ENCODE measurements around the gene DAAM2. TPM values are rescaled to one million over a fixed set of nuclear protein-coding genes. Genes with fewer than 3 reads are reported as not detected.

DAAM2 gene
- total and polyA plus RNA-seq, 2 of the 8 experiments (the other 6 are each of a cell fraction or from before 2014, with no cell fraction given): 1.5 to 2.9 TPM

DNA sequence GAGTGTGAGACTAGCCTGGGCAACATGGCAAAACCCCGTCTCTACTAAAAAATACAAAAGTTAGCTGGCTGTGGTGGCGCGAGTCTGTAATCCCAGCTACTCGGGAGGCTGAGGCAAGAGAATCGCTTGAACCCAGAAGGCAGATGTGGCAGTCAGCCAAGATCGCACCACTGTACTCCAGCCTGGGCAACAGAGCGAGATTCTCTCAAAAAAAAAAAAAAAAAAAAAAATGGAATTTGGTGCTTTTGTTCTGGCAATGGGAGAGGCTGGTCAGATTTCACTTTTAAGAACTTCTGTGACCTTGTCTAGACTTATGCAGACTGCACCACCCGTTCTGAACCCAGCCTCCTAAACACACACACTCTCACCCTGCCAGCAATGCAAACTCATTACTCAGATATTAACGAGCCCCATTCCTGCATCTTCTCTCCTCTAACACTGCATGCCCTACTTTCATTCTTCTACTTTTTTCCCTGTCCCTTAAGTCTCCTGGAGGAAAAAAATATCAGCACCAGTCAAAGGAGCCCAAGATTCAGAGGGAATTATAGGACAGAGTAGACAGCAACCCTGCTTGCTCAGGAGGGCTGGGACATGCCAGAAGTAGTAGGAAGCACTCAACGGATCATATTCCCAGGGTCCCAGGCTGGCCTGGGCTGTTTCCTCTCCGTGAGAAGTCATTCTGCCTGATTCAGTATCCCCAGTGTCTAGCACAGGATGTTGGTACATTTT lies 137.7 kb downstream of the DAAM2 start:
- Histone ChIP-seq H2BK20ac (ENCODE audit: low read length) (no peak overlapping the region), H2BK15ac (ENCODE audit: low read length) (no peak overlapping the region), H3K4me3 (ENCODE audit: extremely low read depth in 1 of 4, insufficient read depth in 2 of 4, low read depth in 3 of 4, low read length in 4 of 4) (no peak overlapping the region), H4K20me1 (replicated peaks in 1 of 2; ENCODE audit: control insufficient read depth in 1 of 2, insufficient read depth in 2 of 2, low read length in 2 of 2) (peaks cover 0 to 1% of the 10 kb centered on the region in 2 experiments), H2BK120ac (replicated peaks; ENCODE audit: low read depth, low read length) (no peak overlapping the region), H3K9me3 (ENCODE audit: insufficient read depth in 2 of 2, low read depth in 1 of 2, low read length in 1 of 2) (peaks cover 0 to 7% of the 10 kb centered on the region in 2 experiments; a peak in 2 of 4 replicates), H2AFZ (ENCODE audit: low read length) (no peak overlapping the region), H3K79me1 (ENCODE audit: low read depth, low read length) (0 out of 2 replicates have a peak, but pooled peaks cover 5% of the 10 kb centered on the region), H3K36me3 (ENCODE audit: control insufficient read depth in 2 of 4, insufficient read depth in 4 of 4, low read length in 3 of 4) (peaks cover 3 to 15% (median 7%) of the 10 kb centered on the region in 4 experiments), H3K79me2 (ENCODE audit: control insufficient read depth in 1 of 2, insufficient read depth in 2 of 2, low read length in 2 of 2) (no peaks in the 10 kb centered on the region; a peak in 1 of 4 replicates), H3K23ac (ENCODE audit: insufficient read length) (no peak overlapping the region), H3K4ac (replicated peaks; ENCODE audit: insufficient read length, low read depth, low read length) (no peak overlapping the region), H2BK5ac (ENCODE audit: low read depth, low read length) (no peak overlapping the region), H4K8ac (ENCODE audit: extremely low read depth, insufficient read depth, low read length) (no peak overlapping the region), H4K5ac (ENCODE audit: insufficient read length, low read depth, low read length) (no peak overlapping the region), H3K18ac (ENCODE audit: extremely low read depth, low read length) (no peak overlapping the region), H3K27me3 (replicated peaks in 1 of 4; ENCODE audit: control insufficient read depth in 3 of 4, extremely low read depth in 1 of 4, insufficient read depth in 3 of 4, low read length in 3 of 4) (no peaks in the 10 kb centered on the region; a peak in 1 of 7 replicates), H2BK12ac (ENCODE audit: low read depth, low read length) (no peak overlapping the region), H3K4me1 (replicated peaks in 1 of 4; ENCODE audit: control insufficient read depth in 3 of 4, insufficient read depth in 4 of 4, low read length in 3 of 4) (peaks cover 0 to 3% (median 0%) of the 10 kb centered on the region in 4 experiments; a peak in 2 of 7 replicates), H3K9ac (replicated peaks in 1 of 4; ENCODE audit: extremely low read depth in 1 of 4, low read depth in 3 of 4, low read length in 3 of 4) (no peak overlapping the region), H3K56ac (replicated peaks; ENCODE audit: insufficient read length, low read depth, low read length) (no peak overlapping the region), H2AK5ac (ENCODE audit: low read depth, low read length) (no peak overlapping the region), H3K27ac (ENCODE audit: low read depth, low read length) (no peak overlapping the region), H4K91ac (replicated peaks; ENCODE audit: insufficient read length, low read length) (no peak overlapping the region), H3K14ac (ENCODE audit: insufficient read length) (no peak overlapping the region), H3K23me2 (ENCODE audit: low read depth, low read length) (peaks cover 5% of the 10 kb centered on the region; the same call in 1 of the 2 replicates), H3K4me2 (ENCODE audit: insufficient read depth in 1 of 2, low read depth in 2 of 2, low read length in 2 of 2) (no peak overlapping the region)
- ChIA-PET CTCF (ENCODE audit: partially characterized antibody) (no interaction called here), POLR2A (ENCODE audit: partially characterized antibody) (no interaction called here)
- DNase-seq (ENCODE audit: low read depth in 1 of 2, low spot score in 2 of 2) (no peak), FAIRE-seq (no peak)
- WGBS, 2 experiments (ENCODE audit: extremely low coverage in 1 of 2, insufficient coverage in 1 of 2, insufficient read length in 1 of 2, insufficient replicate concordance in 2 of 2, low coverage in 1 of 2, low lambda C conversion rate in 2 of 2, missing lambda C conversion rate in 1 of 2): 80% methylated on average over 11 of the region's 11 CpGs; no CpG with 5 or more reads in 1 of the 2 experiments
- TF ChIP-seq SUZ12 (IDR thresholded peaks at IDR 0.05; ENCODE audit: low read length): no peak
- no peak for TF ChIP-seq SIX5 (IDR thresholded peaks at IDR 0.05; ENCODE audit: low read depth, low read length)
- no peak for TF ChIP-seq CHD2 (IDR thresholded peaks at IDR 0.05; ENCODE audit: low read length)
- TF ChIP-seq ZNF274 (IDR thresholded peaks at IDR 0.05; ENCODE audit: borderline replicate concordance, extremely low read depth, low read length): no peak
- TF ChIP-seq NANOG (IDR thresholded peaks at IDR 0.05; ENCODE audit: insufficient read depth, low read depth, low read length, poor library complexity, severe bottlenecking): no peak
